GM12878 (cell line): ENCODE data around the gene SMTNL2. TPM values are rescaled to one million over a fixed set of nuclear protein-coding genes. Genes with fewer than 3 reads are reported as not detected.
"Not testable (repeated sequence)": the region's sequence is repeated elsewhere in the genome, so short reads cannot be mapped to it uniquely, and the experiment has no call there.

Source experiments
- ATAC-seq: fragments of 200-7000 bp; cut with Tn5 transposase; 3 replicates; pipeline ENCODE4 v1.9.1; 2020; ENCODE audit warnings: mild to moderate bottlenecking, moderate library complexity
- BruUV-seq: library from RNA; stranded (reverse); fragments of 400-500 nt; replicated peaks from 2 replicates; lab custom pipeline; 2021; lab: Mats Ljungman, UMichigan
- CTCF ChIA-PET: fragments of 300-600 bp; sonication (Branson Sonifier 250); formaldehyde crosslinking; extraction: SDS; loops from one replicate; lab custom pipeline; 2021; ENCODE audit warnings: inconsistent platforms; lab: Yijun Ruan, JAX
- POLR2A ChIA-PET: fragments of 350-600 bp; formaldehyde crosslinking; extraction: SDS; loops from one replicate; lab custom pipeline; 2021; ENCODE audit warnings: inconsistent platforms; lab: Charles Lee
- RAD21 ChIA-PET: fragments of 300-600 bp; sonication (Branson Sonifier 250); formaldehyde crosslinking; loops from one replicate; lab custom pipeline; 2023; ENCODE audit warnings: antibody characterized with exemption; ENCODE audit not compliant: unreplicated experiment; lab: Charles Lee
- SMC1A ChIA-PET: fragments of 300-600 bp; sonication (Branson Sonifier 250); formaldehyde crosslinking; loops from one replicate; lab custom pipeline; 2023; ENCODE audit not compliant: unreplicated experiment, uncharacterized antibody; lab: Charles Lee
- DNase-seq: peaks from one replicate; pipeline ENCODE4 v3.0.0-alpha.2; 2011; ENCODE audit warnings: low read depth, low spot score
- FAIRE-seq: peaks from 3 replicates; lab custom pipeline; 2011; peaks lifted over from hg19 to GRCh38; lab: Jason Lieb, UNC
- H2AFZ ChIP-seq: 2 replicates; pipeline ENCODE4 v1.6.0; 2011; ENCODE audit warnings: low read depth, low read length, control low read depth; ENCODE audit not compliant: control insufficient read depth
- H3K27ac ChIP-seq: 2 replicates; pipeline ENCODE4 v1.5.1; 2011; ENCODE audit warnings: control low read depth; ENCODE audit not compliant: control insufficient read depth, insufficient read depth
- H3K27me3 ChIP-seq, 2 experiments: replicated peaks in 1 of 2; 2 replicates each; pipeline versions ENCODE4 v1.6.0 to v1.6.1; 2011; ENCODE audit warnings: low read length in 1 of 2; ENCODE audit not compliant: control insufficient read depth in 2 of 2, insufficient read depth in 2 of 2
- H3K36me3 ChIP-seq, 2 experiments: 2 replicates each; pipeline ENCODE4 v1.5.1; 2011; ENCODE audit warnings: low read length in 1 of 2; ENCODE audit not compliant: control insufficient read depth in 2 of 2, insufficient read depth in 2 of 2
- H3K4me1 ChIP-seq: 2 replicates; pipeline ENCODE4 v1.6.1; 2011; ENCODE audit warnings: mild to moderate bottlenecking, low read length, moderate library complexity, mixed read lengths; ENCODE audit not compliant: control insufficient read depth, insufficient read depth
- H3K4me2 ChIP-seq: 2 replicates; pipeline ENCODE4 v1.6.0; 2011; ENCODE audit warnings: control low read depth; ENCODE audit not compliant: control insufficient read depth, insufficient read depth
- H3K4me3 ChIP-seq: fragments of 200-600 bp; sonication (generic); 2 replicates; pipeline ENCODE4 v1.5.1; 2016
- H3K79me2 ChIP-seq: 2 replicates; pipeline ENCODE4 v1.6.0; 2011; ENCODE audit warnings: low read length; ENCODE audit not compliant: control insufficient read depth, insufficient read depth
- H3K9ac ChIP-seq: 2 replicates; pipeline ENCODE4 v1.8.0; 2011; ENCODE audit warnings: low read length, control low read depth, mixed read lengths; ENCODE audit not compliant: control insufficient read depth, insufficient read depth
- H3K9me3 ChIP-seq: replicated peaks from 3 replicates; pipeline ENCODE4 v1.5.1; 2011; ENCODE audit warnings: mild to moderate bottlenecking, low read length; ENCODE audit not compliant: control insufficient read depth, insufficient read depth
- H4K20me1 ChIP-seq: 2 replicates; pipeline ENCODE4 v1.6.0; 2011; ENCODE audit not compliant: control insufficient read depth, insufficient read depth
- CBX5 ChIP-seq: sonication (generic); IDR thresholded peaks from 2 replicates; pipeline ENCODE4 v1.6.1; 2016; ENCODE audit warnings: low read depth, moderate library complexity, mild to moderate bottlenecking, inconsistent platforms
- SMC3 ChIP-seq: IDR thresholded peaks from 2 replicates; pipeline ENCODE4 v1.6.1; 2011; ENCODE audit warnings: low read length, improper control_type of control experiment, borderline replicate concordance
- SREBF1 ChIP-seq: IDR thresholded peaks from 2 replicates; pipeline ENCODE4 v1.6.1; 2012; ENCODE audit warnings: mild to moderate bottlenecking, low read length
- WGBS: methylation state at CpG from one replicate; pipeline ENCODE4 v1.1.6; 2016; ENCODE audit warnings: low lambda C conversion rate; ENCODE audit not compliant: insufficient replicate concordance, insufficient coverage; ENCODE audit errors: missing lambda C conversion rate; 5-methylcytosine and 5-hydroxymethylcytosine counted together
- in situ Hi-C: fragments of 300-500 bp; cut with MboI; formaldehyde crosslinking; loops from 9 replicates; pipeline ENCODE4 v1.14.3; 2018; ENCODE audit warnings: mixed read lengths
- intact Hi-C: fragments of 100-400 bp; cut with micrococcal nuclease; formaldehyde crosslinking; loops from one replicate; pipeline ENCODE4 v1.14.2; 2022; ENCODE audit not compliant: unreplicated experiment
- polyA plus RNA-seq, 11 experiments: library from polyadenylated mRNA; depleted of rRNA in 4 of 11; unstranded in 6 of 11; stranded (reverse) in 5 of 11; fragments of >200 nt; fragmentation: Nextera tagmentation in 4 of 11; fragmentation: Illumina TruSeq in 1 of 11; extraction: Ambion mirVana in 4 of 11; extraction: Trizol in 1 of 11; gene quantifications; 1 replicate in 1 of 11; 2 replicates in 10 of 11; pipeline versions ENCODE4 v1.2.1 to v1.2.3, GENCODE V29; 2011 to 2016; ENCODE audit warnings: inconsistent platforms in 2 of 11, missing spikeins in 2 of 11, low read depth in 1 of 11
- total RNA-seq, 4 experiments: library from RNA; depleted of rRNA in 3 of 4; stranded (reverse); fragments of >200 nt in 3 of 4; fragmentation: Illumina TruSeq in 1 of 4; extraction: Trizol in 1 of 4; gene quantifications; 2 replicates each; pipeline versions ENCODE4 v1.2.1 to v1.2.3, GENCODE V29; 2013 to 2021
- TF ChIP-seq, protein P1 (sequence below): IDR thresholded peaks from 2 replicates; pipeline ENCODE4 v1.6.1; 2012; ENCODE audit warnings: mild to moderate bottlenecking, low read depth, low read length
- TF ChIP-seq, protein P2 (sequence below): fragments of 450-650 bp; IDR thresholded peaks from 2 replicates; pipeline ENCODE4 v1.6.1; 2016; ENCODE audit warnings: mild to moderate bottlenecking
- TF ChIP-seq, protein P3 (sequence below): IDR thresholded peaks from 2 replicates; pipeline ENCODE4 v1.6.1; 2011; ENCODE audit warnings: mild to moderate bottlenecking, low read depth, low read length, moderate library complexity; ENCODE audit not compliant: insufficient replicate concordance
- TF ChIP-seq, protein P4 (sequence below): fragments of 450-650 bp; IDR thresholded peaks from 2 replicates; pipeline ENCODE4 v1.6.1; 2017; ENCODE audit warnings: borderline replicate concordance

The SMTNL2 gene
- total and polyA plus RNA-seq, 10 of the 15 experiments (the other 5 are each of a cell fraction or from before 2014, with no cell fraction given) = not detected

DNA sequence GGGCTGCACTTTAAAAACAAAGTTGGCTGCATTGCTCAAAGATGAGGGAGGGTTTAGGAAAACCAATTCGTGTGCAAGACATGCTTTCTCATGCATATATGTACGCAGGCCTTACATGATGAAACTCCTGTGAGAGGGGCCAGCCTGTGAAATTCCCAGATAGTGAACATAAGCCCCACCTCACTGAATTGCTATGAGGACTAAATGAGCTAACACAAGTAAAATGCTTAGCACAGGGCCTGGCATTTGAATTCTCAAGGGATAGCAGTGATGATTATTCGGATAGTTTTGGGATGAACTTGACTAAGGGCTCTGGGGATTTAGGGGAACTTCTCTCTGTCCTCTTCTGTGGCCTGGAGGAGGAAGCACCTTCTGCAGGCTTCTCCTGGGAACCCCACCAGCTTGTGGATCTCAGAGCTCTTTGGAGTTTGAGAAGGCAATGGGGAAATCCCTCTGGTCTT, 40.2 kb downstream of the SMTNL2 start:
- H3K27me3 ChIP-seq, DNase-seq, H3K9ac ChIP-seq, FAIRE-seq, H3K36me3 ChIP-seq, intact Hi-C loops, H4K20me1 ChIP-seq, H3K4me3 ChIP-seq, H3K79me2 ChIP-seq, H2AFZ ChIP-seq, H3K4me1 ChIP-seq, H3K9me3 ChIP-seq, H3K27ac ChIP-seq, ATAC-seq, BruUV-seq, POLR2A ChIA-PET, H3K4me2 ChIP-seq: not testable (repeated sequence)
- RAD21 ChIA-PET = interaction anchor here (0.8 to 3.6 kb wide), 4 partner anchors 57 to 205 kb away, joined by 3 to 24 read pairs (median 4); no protein-coding TSS in a partner anchor
- CTCF ChIA-PET = interaction anchor here (0.9 to 6.0 kb wide), 10 partner anchors 11 to 409 kb away, joined by 3 to 135 read pairs (median 4); no protein-coding TSS in a partner anchor
- in situ Hi-C loops = loop anchor here (5.0 kb wide), 1 partner anchor 57 kb away; no protein-coding TSS in a partner anchor
- 0% methylated on average over 3 of the region's 3 CpGs for WGBS
- SMC1A ChIA-PET = interaction anchor here (0.8 to 3.7 kb wide), 6 partner anchors 9 to 207 kb away, joined by 3 to 31 read pairs (median 7); no protein-coding TSS in a partner anchor

DNA sequence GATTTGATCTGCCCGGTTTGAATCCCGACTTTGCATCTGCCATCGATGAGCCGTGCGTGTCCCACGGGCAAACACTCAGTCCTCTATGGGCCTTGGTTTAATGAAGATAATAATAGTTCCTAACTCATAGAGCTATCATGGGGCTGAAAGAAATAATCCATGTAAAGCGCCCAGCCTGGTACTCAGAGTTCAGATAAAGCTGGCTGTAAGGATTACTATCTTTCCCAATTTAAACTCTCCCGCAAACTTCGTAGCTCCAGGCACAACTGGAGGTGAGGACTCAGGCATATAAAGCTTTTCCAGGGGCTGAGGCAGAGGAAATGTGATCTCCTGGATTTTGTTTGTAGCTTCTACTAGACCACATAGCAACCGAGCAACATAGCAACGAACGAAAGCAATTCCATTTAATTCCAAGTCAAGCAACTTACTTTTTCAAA, 40.9 kb downstream of the SMTNL2 start:
- Histone ChIP-seq H3K4me3 (no peak overlapping the region), H3K79me2 (no peaks in the 10 kb centered on the region), H4K20me1 (no peaks in the 10 kb centered on the region), H3K27me3 (peaks cover 0 to 3% of the 10 kb centered on the region in 2 experiments; a peak in 2 of 4 replicates), H3K4me2 (no peak overlapping the region), H3K9ac (no peak overlapping the region), H3K36me3 (no peaks in the 10 kb centered on the region), H3K4me1 (no peaks in the 10 kb centered on the region), H2AFZ (no peak overlapping the region), H3K27ac (no peak overlapping the region), H3K9me3 (no peaks in the 10 kb centered on the region; the same call in 2 of the 3 replicates)
- intact Hi-C loops (no loop called here), in situ Hi-C loops (no loop called here)
- WGBS = 86% methylated on average over 12 of the region's 12 CpGs
- BruUV-seq = no TSS peak
- TF ChIP-seq, protein P1, sequence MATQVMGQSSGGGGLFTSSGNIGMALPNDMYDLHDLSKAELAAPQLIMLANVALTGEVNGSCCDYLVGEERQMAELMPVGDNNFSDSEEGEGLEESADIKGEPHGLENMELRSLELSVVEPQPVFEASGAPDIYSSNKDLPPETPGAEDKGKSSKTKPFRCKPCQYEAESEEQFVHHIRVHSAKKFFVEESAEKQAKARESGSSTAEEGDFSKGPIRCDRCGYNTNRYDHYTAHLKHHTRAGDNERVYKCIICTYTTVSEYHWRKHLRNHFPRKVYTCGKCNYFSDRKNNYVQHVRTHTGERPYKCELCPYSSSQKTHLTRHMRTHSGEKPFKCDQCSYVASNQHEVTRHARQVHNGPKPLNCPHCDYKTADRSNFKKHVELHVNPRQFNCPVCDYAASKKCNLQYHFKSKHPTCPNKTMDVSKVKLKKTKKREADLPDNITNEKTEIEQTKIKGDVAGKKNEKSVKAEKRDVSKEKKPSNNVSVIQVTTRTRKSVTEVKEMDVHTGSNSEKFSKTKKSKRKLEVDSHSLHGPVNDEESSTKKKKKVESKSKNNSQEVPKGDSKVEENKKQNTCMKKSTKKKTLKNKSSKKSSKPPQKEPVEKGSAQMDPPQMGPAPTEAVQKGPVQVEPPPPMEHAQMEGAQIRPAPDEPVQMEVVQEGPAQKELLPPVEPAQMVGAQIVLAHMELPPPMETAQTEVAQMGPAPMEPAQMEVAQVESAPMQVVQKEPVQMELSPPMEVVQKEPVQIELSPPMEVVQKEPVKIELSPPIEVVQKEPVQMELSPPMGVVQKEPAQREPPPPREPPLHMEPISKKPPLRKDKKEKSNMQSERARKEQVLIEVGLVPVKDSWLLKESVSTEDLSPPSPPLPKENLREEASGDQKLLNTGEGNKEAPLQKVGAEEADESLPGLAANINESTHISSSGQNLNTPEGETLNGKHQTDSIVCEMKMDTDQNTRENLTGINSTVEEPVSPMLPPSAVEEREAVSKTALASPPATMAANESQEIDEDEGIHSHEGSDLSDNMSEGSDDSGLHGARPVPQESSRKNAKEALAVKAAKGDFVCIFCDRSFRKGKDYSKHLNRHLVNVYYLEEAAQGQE = no peak
- TF ChIP-seq, protein P2, sequence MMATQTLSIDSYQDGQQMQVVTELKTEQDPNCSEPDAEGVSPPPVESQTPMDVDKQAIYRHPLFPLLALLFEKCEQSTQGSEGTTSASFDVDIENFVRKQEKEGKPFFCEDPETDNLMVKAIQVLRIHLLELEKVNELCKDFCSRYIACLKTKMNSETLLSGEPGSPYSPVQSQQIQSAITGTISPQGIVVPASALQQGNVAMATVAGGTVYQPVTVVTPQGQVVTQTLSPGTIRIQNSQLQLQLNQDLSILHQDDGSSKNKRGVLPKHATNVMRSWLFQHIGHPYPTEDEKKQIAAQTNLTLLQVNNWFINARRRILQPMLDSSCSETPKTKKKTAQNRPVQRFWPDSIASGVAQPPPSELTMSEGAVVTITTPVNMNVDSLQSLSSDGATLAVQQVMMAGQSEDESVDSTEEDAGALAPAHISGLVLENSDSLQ = no peak
- no peak for TF ChIP-seq CBX5
- no peak for TF ChIP-seq SREBF1
- TF ChIP-seq, protein P3, sequence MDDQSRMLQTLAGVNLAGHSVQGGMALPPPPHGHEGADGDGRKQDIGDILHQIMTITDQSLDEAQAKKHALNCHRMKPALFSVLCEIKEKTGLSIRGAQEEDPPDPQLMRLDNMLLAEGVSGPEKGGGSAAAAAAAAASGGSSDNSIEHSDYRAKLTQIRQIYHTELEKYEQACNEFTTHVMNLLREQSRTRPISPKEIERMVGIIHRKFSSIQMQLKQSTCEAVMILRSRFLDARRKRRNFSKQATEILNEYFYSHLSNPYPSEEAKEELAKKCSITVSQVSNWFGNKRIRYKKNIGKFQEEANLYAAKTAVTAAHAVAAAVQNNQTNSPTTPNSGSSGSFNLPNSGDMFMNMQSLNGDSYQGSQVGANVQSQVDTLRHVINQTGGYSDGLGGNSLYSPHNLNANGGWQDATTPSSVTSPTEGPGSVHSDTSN = no peak
- no peak for TF ChIP-seq SMC3
- TF ChIP-seq, protein P4, sequence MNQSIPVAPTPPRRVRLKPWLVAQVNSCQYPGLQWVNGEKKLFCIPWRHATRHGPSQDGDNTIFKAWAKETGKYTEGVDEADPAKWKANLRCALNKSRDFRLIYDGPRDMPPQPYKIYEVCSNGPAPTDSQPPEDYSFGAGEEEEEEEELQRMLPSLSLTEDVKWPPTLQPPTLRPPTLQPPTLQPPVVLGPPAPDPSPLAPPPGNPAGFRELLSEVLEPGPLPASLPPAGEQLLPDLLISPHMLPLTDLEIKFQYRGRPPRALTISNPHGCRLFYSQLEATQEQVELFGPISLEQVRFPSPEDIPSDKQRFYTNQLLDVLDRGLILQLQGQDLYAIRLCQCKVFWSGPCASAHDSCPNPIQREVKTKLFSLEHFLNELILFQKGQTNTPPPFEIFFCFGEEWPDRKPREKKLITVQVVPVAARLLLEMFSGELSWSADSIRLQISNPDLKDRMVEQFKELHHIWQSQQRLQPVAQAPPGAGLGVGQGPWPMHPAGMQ = no peak
- DNase-seq (no peak), ATAC-seq (no peak), FAIRE-seq (no peak)
- ChIA-PET SMC1A (interaction anchor here (0.5 to 3.7 kb wide), 7 partner anchors 10 to 208 kb away, joined by 3 to 31 read pairs (median 6); no protein-coding TSS in a partner anchor), CTCF (interaction anchor here (0.8 to 6.0 kb wide), 12 partner anchors 10 to 410 kb away, joined by 3 to 135 read pairs (median 4); no protein-coding TSS in a partner anchor), RAD21 (interaction anchor here (0.8 to 3.6 kb wide), 4 partner anchors 58 to 206 kb away, joined by 3 to 24 read pairs (median 4); no protein-coding TSS in a partner anchor), POLR2A (no interaction called here)
